Measurements from ENCODE around the gene SLC25A42. TPM values are rescaled to one million over a fixed set of nuclear protein-coding genes. Genes with fewer than 3 reads are reported as not detected.

The SLC25A42 gene
- total and polyA plus RNA-seq, 2 of the 13 experiments (the other 11 are each of a cell fraction or from before 2014, with no cell fraction given), result 12.8 to 18.3 TPM

GRCh38 chr19:19098703-19099632 lies 35.2 kb downstream of the SLC25A42 start (continued):
- TF ChIP-seq ZNF703 (CRISPR knock-in tag; IDR thresholded peaks at IDR 0.05; ENCODE audit: borderline replicate concordance), result no peak
- TF ChIP-seq ZSCAN31 (CRISPR knock-in tag; IDR thresholded peaks at IDR 0.05; ENCODE audit: low read depth), result peak; percentile 69
- TF ChIP-seq NAIF1 (CRISPR knock-in tag; IDR thresholded peaks at IDR 0.05; ENCODE audit: borderline replicate concordance), result no peak
- peak; percentile 72; the same call in 1 of the 2 replicates for TF ChIP-seq TARDBP (CRISPR knock-in tag; IDR thresholded peaks at IDR 0.05)
- no peak for TF ChIP-seq ZNF33A (CRISPR knock-in tag; IDR thresholded peaks at IDR 0.05; ENCODE audit: borderline replicate concordance)
- no peak for TF ChIP-seq ZNF530 (CRISPR knock-in tag; IDR thresholded peaks at IDR 0.05; ENCODE audit: low read depth)
- TF ChIP-seq TOE1 (CRISPR knock-in tag; IDR thresholded peaks at IDR 0.05), result no peak
- peak; percentile 70; the same call in 1 of the 2 replicates for TF ChIP-seq KDM5B (CRISPR knock-in tag; IDR thresholded peaks at IDR 0.05; ENCODE audit: borderline replicate concordance)
- TF ChIP-seq ZNF367 (CRISPR knock-in tag; IDR thresholded peaks at IDR 0.05; ENCODE audit: borderline replicate concordance), result no peak
- no peak for TF ChIP-seq TCF7 (IDR thresholded peaks at IDR 0.05; ENCODE audit: low read depth)
- TF ChIP-seq HNRNPUL1 (IDR thresholded peaks at IDR 0.05; ENCODE audit: low read depth, low read length), result no peak
- no peak for TF ChIP-seq ZNF597 (CRISPR knock-in tag; IDR thresholded peaks at IDR 0.05)
- TF ChIP-seq ZNF629 (CRISPR knock-in tag; conservative IDR thresholded peaks at IDR 0.05), result peak; percentile 43
- TF ChIP-seq SOX5 (CRISPR knock-in tag; IDR thresholded peaks at IDR 0.05; ENCODE audit: borderline replicate concordance), result peak; percentile 51; the same call in 1 of the 2 replicates
- no peak; the same call in 1 of the 2 replicates for TF ChIP-seq KDM4B (CRISPR knock-in tag; IDR thresholded peaks at IDR 0.05)
- TF ChIP-seq SETDB1 (CRISPR knock-in tag; IDR thresholded peaks at IDR 0.05; ENCODE audit: borderline replicate concordance), result no peak
- TF ChIP-seq KLF11 (CRISPR knock-in tag; IDR thresholded peaks at IDR 0.05), result no peak
- no peak for TF ChIP-seq ELK4 (CRISPR knock-in tag; IDR thresholded peaks at IDR 0.05; ENCODE audit: borderline replicate concordance)
- TF ChIP-seq KIAA2018 (CRISPR knock-in tag; IDR thresholded peaks at IDR 0.05; ENCODE audit: borderline replicate concordance), result no peak

Measured in HepG2 (cell line).